ENCODE data around the gene VANGL1.

GRCh38 chr1:115718011-115718754 is 76.4 kb downstream of the VANGL1 start:
- TF ChIP-seq CTCF (IDR thresholded peaks at IDR 0.05; ENCODE audit: low read length) (no peak), EZH2 (IDR thresholded peaks at IDR 0.05; ENCODE audit: borderline replicate concordance, low read length) (no peak)
